H9 (cell line): Measurements from ENCODE around the gene SP4. TPM values are rescaled to one million over a fixed set of nuclear protein-coding genes. Genes with fewer than 3 reads are reported as not detected.
"Not testable (repeated sequence)": the region's sequence is repeated elsewhere in the genome, so short reads cannot be mapped to it uniquely, and the experiment has no call there.

ENCODE experiments used
- DNase-seq: peaks from one replicate; pipeline ENCODE4 v3.0.0-alpha.2; 2017
- H2AFZ ChIP-seq: one replicate; pipeline ENCODE4 v1.6.1; 2013; ENCODE audit warnings: mild to moderate bottlenecking, low read length, control low read depth, moderate library complexity
- H2AK5ac ChIP-seq: 2 replicates; pipeline ENCODE4 v1.6.1; 2013; ENCODE audit warnings: low read length, control low read depth, mixed read lengths; ENCODE audit not compliant: insufficient read length
- H2BK120ac ChIP-seq: one replicate; pipeline ENCODE4 v1.6.1; 2013; ENCODE audit warnings: low read depth, mild to moderate bottlenecking, low read length, control low read depth, inconsistent platforms; ENCODE audit not compliant: poor library complexity, severe bottlenecking
- H2BK12ac ChIP-seq: 2 replicates; pipeline ENCODE4 v1.6.1; 2013; ENCODE audit warnings: low read length, control low read depth, mixed read lengths, low read depth; ENCODE audit not compliant: insufficient read length
- H2BK15ac ChIP-seq: 2 replicates; pipeline ENCODE4 v1.6.1; 2013; ENCODE audit warnings: low read depth, low read length, control low read depth
- H2BK20ac ChIP-seq: one replicate; pipeline ENCODE4 v1.6.1; 2013; ENCODE audit warnings: low read depth, mild to moderate bottlenecking, low read length, control low read depth, inconsistent platforms; ENCODE audit not compliant: poor library complexity, severe bottlenecking
- H2BK5ac ChIP-seq: 2 replicates; pipeline ENCODE4 v1.6.1; 2013; ENCODE audit warnings: low read length, control low read depth, mixed read lengths; ENCODE audit not compliant: insufficient read length
- H3K14ac ChIP-seq: 2 replicates; pipeline ENCODE4 v1.6.1; 2013; ENCODE audit warnings: low read length, control low read depth; ENCODE audit not compliant: insufficient read depth
- H3K18ac ChIP-seq: 2 replicates; pipeline ENCODE4 v1.6.1; 2013; ENCODE audit warnings: low read depth, mild to moderate bottlenecking, mixed read lengths, low read length, control low read depth; ENCODE audit not compliant: insufficient read length
- H3K23ac ChIP-seq: 2 replicates; pipeline ENCODE4 v1.6.1; 2013; ENCODE audit warnings: low read length, control low read depth, mixed read lengths, low read depth; ENCODE audit not compliant: insufficient read length
- H3K23me2 ChIP-seq: 2 replicates; pipeline ENCODE4 v1.6.1; 2013; ENCODE audit warnings: low read depth, mild to moderate bottlenecking, mixed read lengths, low read length, control low read depth; ENCODE audit not compliant: insufficient read length, poor library complexity, severe bottlenecking
- H3K27ac ChIP-seq: 2 replicates; pipeline ENCODE4 v1.5.1; 2013; ENCODE audit warnings: low read length, control low read depth, mixed read lengths, low read depth; ENCODE audit not compliant: insufficient read length
- H3K27me3 ChIP-seq: 2 replicates; pipeline ENCODE4 v1.6.1; 2013; ENCODE audit warnings: low read length, control low read depth, inconsistent platforms; ENCODE audit not compliant: insufficient read depth
- H3K4ac ChIP-seq: 2 replicates; pipeline ENCODE4 v1.6.1; 2013; ENCODE audit warnings: low read depth, mild to moderate bottlenecking, control low read depth, inconsistent platforms, low read length, moderate library complexity
- H3K4me1 ChIP-seq: 2 replicates; pipeline ENCODE4 v1.6.1; 2013; ENCODE audit warnings: low read length, control low read depth, inconsistent platforms; ENCODE audit not compliant: insufficient read depth
- H3K4me2 ChIP-seq: 2 replicates; pipeline ENCODE4 v1.6.1; 2013; ENCODE audit warnings: low read length, control low read depth, mixed read lengths; ENCODE audit not compliant: insufficient read length, insufficient read depth
- H3K56ac ChIP-seq: 2 replicates; pipeline ENCODE4 v1.6.1; 2013; ENCODE audit warnings: low read depth, mild to moderate bottlenecking, mixed read lengths, low read length, control low read depth; ENCODE audit not compliant: insufficient read length
- H3K79me1 ChIP-seq: 2 replicates; pipeline ENCODE4 v1.6.1; 2013; ENCODE audit warnings: low read depth, mild to moderate bottlenecking, moderate library complexity, low read length, control low read depth, inconsistent platforms; ENCODE audit not compliant: insufficient read depth, poor library complexity, severe bottlenecking
- H3K79me2 ChIP-seq: 2 replicates; pipeline ENCODE4 v1.6.1; 2013; ENCODE audit warnings: low read length, control low read depth, inconsistent platforms; ENCODE audit not compliant: insufficient read depth
- H3K9ac ChIP-seq: 2 replicates; pipeline ENCODE4 v1.6.1; 2013; ENCODE audit warnings: low read length, control low read depth, mixed read lengths; ENCODE audit not compliant: insufficient read length; ENCODE audit errors: extremely low read depth
- H3K9me3 ChIP-seq: one replicate; pipeline ENCODE4 v1.6.1; 2013; ENCODE audit warnings: low read depth, low read length, inconsistent platforms; ENCODE audit not compliant: control insufficient read depth
- H3T11ph ChIP-seq: one replicate; pipeline ENCODE4 v1.6.1; 2013; ENCODE audit warnings: mild to moderate bottlenecking, low read length, control low read depth, inconsistent platforms
- H4K20me1 ChIP-seq: one replicate; pipeline ENCODE4 v1.6.1; 2013; ENCODE audit not compliant: control insufficient read depth, insufficient read length, insufficient read depth
- H4K5ac ChIP-seq: 2 replicates; pipeline ENCODE4 v1.6.1; 2013; ENCODE audit warnings: low read depth, mild to moderate bottlenecking, mixed read lengths, low read length, control low read depth; ENCODE audit not compliant: insufficient read length
- H4K8ac ChIP-seq: replicated peaks from 2 replicates; pipeline ENCODE4 v1.6.1; 2013; ENCODE audit warnings: low read length, control low read depth, mixed read lengths, low read depth; ENCODE audit not compliant: insufficient read length
- H4K91ac ChIP-seq: 2 replicates; pipeline ENCODE4 v1.6.1; 2013; ENCODE audit warnings: low read depth, mild to moderate bottlenecking, moderate library complexity, mixed read lengths, low read length, control low read depth; ENCODE audit not compliant: insufficient read length
- H3K27ac Mint-ChIP-seq, 3 experiments: 2 replicates in 2 of 3; 3 replicates in 1 of 3; pipeline ENCODE4 v1.8.0; 2020 to 2021; ENCODE audit warnings: mixed read lengths in 3 of 3, mild to moderate bottlenecking in 1 of 3, moderate library complexity in 1 of 3
- H3K27me3 Mint-ChIP-seq: 2 replicates; pipeline ENCODE4 v1.8.0; 2021; ENCODE audit warnings: low read depth, mild to moderate bottlenecking, moderate library complexity, mixed read lengths
- H3K36me3 Mint-ChIP-seq, 3 experiments: 2 replicates in 2 of 3; 3 replicates in 1 of 3; pipeline ENCODE4 v1.8.0; 2020 to 2021; ENCODE audit warnings: low read depth in 3 of 3, mixed read lengths in 3 of 3; ENCODE audit not compliant: insufficient read depth in 1 of 3
- H3K4me1 Mint-ChIP-seq, 2 experiments: 2 replicates each; pipeline ENCODE4 v1.8.0; 2020; ENCODE audit warnings: mixed read lengths in 2 of 2
- H3K4me3 Mint-ChIP-seq, 2 experiments: 2 replicates in 1 of 2; 3 replicates in 1 of 2; pipeline ENCODE4 v1.8.0; 2020 to 2021; ENCODE audit warnings: mild to moderate bottlenecking in 2 of 2, mixed read lengths in 2 of 2, moderate library complexity in 1 of 2
- H3K9me3 Mint-ChIP-seq, 2 experiments: 2 replicates in 1 of 2; 3 replicates in 1 of 2; pipeline ENCODE4 v1.8.0; 2020; ENCODE audit warnings: mild to moderate bottlenecking in 2 of 2, mixed read lengths in 2 of 2, moderate library complexity in 1 of 2
- WGBS: extraction: QIAGEN DNeasy Blood & Tissue Kit; methylation state at CpG from one replicate; pipeline ENCODE4 v1.1.7; 2013; ENCODE audit warnings: missing lambda C conversion rate, low lambda C conversion rate, mixed read lengths; ENCODE audit not compliant: insufficient read length; ENCODE audit errors: extremely low coverage; 5-methylcytosine and 5-hydroxymethylcytosine counted together
- total RNA-seq: library from RNA; stranded (reverse); gene quantifications from 2 replicates; pipeline ENCODE4 v1.2.1, GENCODE V29; 2021

Gene SP4
- total RNA-seq, 1 experiment from 2014 or later, result 19.4 TPM

GRCh38 chr7:21533646-21534045, 105.8 kb downstream of the SP4 start:
- not testable (repeated sequence) for H3K18ac ChIP-seq, H3K27ac ChIP-seq, H3K27me3 ChIP-seq, H3K4me1 ChIP-seq, H3K14ac ChIP-seq, H3K79me1 ChIP-seq, H3K23me2 ChIP-seq, H3K36me3 Mint-ChIP-seq, H4K5ac ChIP-seq, H3K4ac ChIP-seq, H3T11ph ChIP-seq, H3K9ac ChIP-seq, H4K20me1 ChIP-seq, H2BK20ac ChIP-seq, H2BK5ac ChIP-seq, H4K91ac ChIP-seq, H2BK12ac ChIP-seq, H3K4me1 Mint-ChIP-seq, H3K23ac ChIP-seq, H2AK5ac ChIP-seq, DNase-seq, H3K27me3 Mint-ChIP-seq, H2BK15ac ChIP-seq, H3K4me3 Mint-ChIP-seq, H3K79me2 ChIP-seq, H4K8ac ChIP-seq, H3K4me2 ChIP-seq, H3K9me3 ChIP-seq, H3K27ac Mint-ChIP-seq, H2AFZ ChIP-seq, H3K56ac ChIP-seq, H2BK120ac ChIP-seq
- H3K9me3 Mint-ChIP-seq, result peaks cover 13 to 15% of the 10 kb centered on the region in 2 experiments

- H3K4me1 Mint-ChIP-seq, result peaks cover 13 to 23% of the 10 kb centered on the region in 2 experiments
- not testable (repeated sequence) for H3K4me3 Mint-ChIP-seq, H3K27me3 ChIP-seq, H4K8ac ChIP-seq, H3K9me3 ChIP-seq, H3K27ac Mint-ChIP-seq, H2BK15ac ChIP-seq, H3K14ac ChIP-seq, H3K27me3 Mint-ChIP-seq, H2AFZ ChIP-seq, H3K23me2 ChIP-seq, H3K18ac ChIP-seq, H3K4me2 ChIP-seq, H3K56ac ChIP-seq, H3K27ac ChIP-seq, H2BK20ac ChIP-seq, H4K5ac ChIP-seq, H4K20me1 ChIP-seq, H3K9ac ChIP-seq, H2AK5ac ChIP-seq, H3K23ac ChIP-seq, H3T11ph ChIP-seq, H3K79me1 ChIP-seq, H3K36me3 Mint-ChIP-seq, H3K79me2 ChIP-seq, H3K4me1 ChIP-seq, H2BK5ac ChIP-seq, H2BK120ac ChIP-seq, DNase-seq, H4K91ac ChIP-seq, H2BK12ac ChIP-seq, H3K4ac ChIP-seq
- H3K9me3 Mint-ChIP-seq, result peaks cover 8 to 11% of the 10 kb centered on the region in 2 experiments
- no CpG with 5 or more reads among the region's 27 CpGs for WGBS
These were observed 108.7 kb downstream of the SP4 start for GRCh38 chr7:21536445-21537118.
